ENCODE data around the gene TRIM67.
A peak's percentile ranks its signal among the peaks of the same experiment; 100 is the strongest.

The TRIM67 gene

DNA sequence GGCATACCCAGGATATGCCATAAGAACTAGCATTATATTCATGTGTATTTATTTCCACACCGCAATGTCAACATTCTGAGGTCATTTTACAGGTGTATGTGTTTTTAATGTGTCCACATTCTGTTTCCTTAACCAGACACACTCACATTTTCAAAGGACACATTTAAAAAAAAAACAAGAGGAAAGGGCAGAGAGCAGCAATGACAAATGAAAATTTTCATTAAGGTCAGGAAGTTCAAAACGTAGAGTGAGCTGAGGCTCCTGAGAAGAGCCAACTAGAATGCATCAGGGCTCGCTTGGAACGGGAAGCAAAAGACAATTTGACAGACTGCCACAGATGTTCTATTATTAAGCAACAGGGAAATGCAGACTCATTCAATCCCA lies 74.3 kb downstream of the TRIM67 start:
- no peak for TF ChIP-seq CTCF (IDR thresholded peaks at IDR 0.05; ENCODE audit: control insufficient read depth, extremely low read depth, insufficient read depth)
- no peak overlapping the region; the same call in 1 of the 2 replicates for H3K4me3 ChIP-seq (ENCODE audit: low read depth, low read length)
- DNase-seq (ENCODE audit: low read depth): peak; percentile 97

GRCh38 chr1:231236938-231237337 lies 75.1 kb downstream of the TRIM67 start:
- DNase-seq (ENCODE audit: low read depth): no peak
- no peak overlapping the region; the same call in 1 of the 2 replicates for H3K4me3 ChIP-seq (ENCODE audit: low read depth, low read length)
- TF ChIP-seq CTCF (IDR thresholded peaks at IDR 0.05; ENCODE audit: control insufficient read depth, extremely low read depth, insufficient read depth): 0 out of 2 replicates have a peak, but pooled peaks have one; percentile 3

DNA sequence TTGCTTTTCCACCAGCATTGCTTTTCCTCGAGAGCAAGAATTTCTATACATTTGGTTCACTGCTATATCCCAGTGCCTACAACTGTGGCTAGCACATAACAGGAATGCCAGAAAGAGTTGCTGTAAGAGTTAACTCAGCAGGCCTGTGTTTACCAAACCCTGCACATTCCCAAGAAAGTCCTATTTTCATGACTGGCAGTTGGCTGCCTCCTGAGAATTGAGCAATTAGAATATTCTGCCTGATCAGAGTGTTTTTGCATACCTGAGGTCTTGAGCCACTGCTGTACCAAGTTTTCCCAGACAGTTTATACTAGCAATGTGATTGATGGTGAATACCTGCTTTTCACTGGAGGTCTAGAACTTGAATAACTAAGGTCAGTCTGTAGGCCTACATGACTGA lies 76.4 kb downstream of the TRIM67 start:
- H3K4me3 ChIP-seq (ENCODE audit: low read depth, low read length): no peak overlapping the region
- no peak for TF ChIP-seq CTCF (IDR thresholded peaks at IDR 0.05; ENCODE audit: control insufficient read depth, extremely low read depth, insufficient read depth)
- no peak for DNase-seq (ENCODE audit: low read depth)

GRCh38 chr1:231240531-231240882 lies 78.6 kb downstream of the TRIM67 start:
- no peak for DNase-seq (ENCODE audit: low read depth)
- no peak for TF ChIP-seq CTCF (IDR thresholded peaks at IDR 0.05; ENCODE audit: control insufficient read depth, extremely low read depth, insufficient read depth)
- peak overlapping the region; percentile 75 for H3K4me3 ChIP-seq (ENCODE audit: low read depth, low read length)

GRCh38 chr1:231240883-231241735 lies 79.3 kb downstream of the TRIM67 start, which contains the start of gene GNPAT:
Gene GNPAT, plus strand, starts transcription at chr1:231241212. Its CDS starts 167 bp downstream, at chr1:231241379.
- TF ChIP-seq CTCF (IDR thresholded peaks at IDR 0.05; ENCODE audit: control insufficient read depth, extremely low read depth, insufficient read depth): no peak
- peak within 1 kb of the TSS; percentile 75 for H3K4me3 ChIP-seq (ENCODE audit: low read depth, low read length)
- no peak for DNase-seq (ENCODE audit: low read depth)

- no peak for TF ChIP-seq CTCF (IDR thresholded peaks at IDR 0.05; ENCODE audit: control insufficient read depth, extremely low read depth, insufficient read depth)
- DNase-seq (ENCODE audit: low read depth): no peak
- H3K4me3 ChIP-seq (ENCODE audit: low read depth, low read length): peak overlapping the region; percentile 75
Observed at GRCh38 chr1:231241750-231242149, 79.9 kb downstream of the TRIM67 start.

Measured in LNCaP clone FGC (cell line).